ES-I3 (cell line): Measurements from ENCODE around the gene CHMP6.
A peak's percentile ranks its signal among the peaks of the same experiment; 100 is the strongest.

Source experiments
- H3K36me3 ChIP-seq: 2 replicates; pipeline ENCODE4 v1.6.1; 2013; ENCODE audit warnings: mild to moderate bottlenecking, low read length, control low read depth, moderate library complexity; ENCODE audit not compliant: insufficient read depth
- H3K4me1 ChIP-seq: 2 replicates; pipeline ENCODE4 v1.6.1; 2013; ENCODE audit warnings: mild to moderate bottlenecking, control low read depth, low read length; ENCODE audit not compliant: insufficient read depth
- H3K9ac ChIP-seq: 2 replicates; pipeline ENCODE4 v1.6.1; 2013; ENCODE audit warnings: low read depth, mild to moderate bottlenecking, low read length, moderate library complexity
- H3K9me3 ChIP-seq: 2 replicates; pipeline ENCODE4 v1.6.1; 2013; ENCODE audit warnings: mild to moderate bottlenecking, low read length, moderate library complexity; ENCODE audit not compliant: control insufficient read depth, insufficient read depth

The CHMP6 gene

GRCh38 chr17:80976701-80977100, 14.9 kb upstream of the CHMP6 start:
- Histone ChIP-seq H3K4me1 (no peaks in the 10 kb centered on the region; the same call in 1 of the 2 replicates), H3K36me3 (no peaks in the 10 kb centered on the region), H3K9ac (no peak overlapping the region), H3K9me3 (no peaks in the 10 kb centered on the region)

- Histone ChIP-seq H3K4me1 (no peaks in the 10 kb centered on the region; the same call in 1 of the 2 replicates), H3K9me3 (no peaks in the 10 kb centered on the region), H3K9ac (no peak overlapping the region)
Observed at GRCh38 chr17:80977172-80977571, 14.5 kb upstream of the CHMP6 start.

GRCh38 chr17:80978499-80979497, 12.8 kb upstream of the CHMP6 start:
- H3K36me3 ChIP-seq: no peaks in the 10 kb centered on the region
- no peak overlapping the region for H3K9ac ChIP-seq
- no peaks in the 10 kb centered on the region; the same call in 1 of the 2 replicates for H3K4me1 ChIP-seq
- H3K9me3 ChIP-seq: no peaks in the 10 kb centered on the region

More at GRCh38 chr17:80977172-80977571, 14.5 kb upstream of the CHMP6 start:
- no peaks in the 10 kb centered on the region for H3K36me3 ChIP-seq

- H3K36me3 ChIP-seq: no peaks in the 10 kb centered on the region
- H3K9ac ChIP-seq: no peak overlapping the region
- no peaks in the 10 kb centered on the region for H3K9me3 ChIP-seq
- no peaks in the 10 kb centered on the region; the same call in 1 of the 2 replicates for H3K4me1 ChIP-seq
Observed at GRCh38 chr17:80979547-80980378, 11.9 kb upstream of the CHMP6 start.

- Histone ChIP-seq H3K36me3 (no peaks in the 10 kb centered on the region), H3K4me1 (no peaks in the 10 kb centered on the region; the same call in 1 of the 2 replicates), H3K9me3 (no peaks in the 10 kb centered on the region), H3K9ac (no peak overlapping the region)
Observed at GRCh38 chr17:80980397-80981061, 11.1 kb upstream of the CHMP6 start.

- Histone ChIP-seq H3K4me1 (no peaks in the 10 kb centered on the region; the same call in 1 of the 2 replicates), H3K36me3 (no peaks in the 10 kb centered on the region), H3K9me3 (no peaks in the 10 kb centered on the region), H3K9ac (peak overlapping the region; percentile 26; the same call in 1 of the 2 replicates)
Observed at GRCh38 chr17:80981062-80981902, 10.4 kb upstream of the CHMP6 start.

- H3K9me3 ChIP-seq: no peaks in the 10 kb centered on the region
- H3K4me1 ChIP-seq: no peaks in the 10 kb centered on the region; the same call in 1 of the 2 replicates
- H3K36me3 ChIP-seq: no peaks in the 10 kb centered on the region
- peak overlapping the region; percentile 26; the same call in 1 of the 2 replicates for H3K9ac ChIP-seq
Observed at GRCh38 chr17:80981929-80982425, 9.7 kb upstream of the CHMP6 start.

GRCh38 chr17:80982426-80982974, 9.1 kb upstream of the CHMP6 start:
- no peaks in the 10 kb centered on the region for H3K36me3 ChIP-seq
- no peaks in the 10 kb centered on the region for H3K9me3 ChIP-seq
- H3K9ac ChIP-seq: no peak overlapping the region
- H3K4me1 ChIP-seq: no peaks in the 10 kb centered on the region; the same call in 1 of the 2 replicates

- no peak overlapping the region for H3K9ac ChIP-seq
- H3K9me3 ChIP-seq: no peaks in the 10 kb centered on the region
- no peaks in the 10 kb centered on the region; the same call in 1 of the 2 replicates for H3K4me1 ChIP-seq
- H3K36me3 ChIP-seq: no peaks in the 10 kb centered on the region
Observed at GRCh38 chr17:80983545-80983944, 8.1 kb upstream of the CHMP6 start.

- no peaks in the 10 kb centered on the region; the same call in 1 of the 2 replicates for H3K4me1 ChIP-seq
- H3K36me3 ChIP-seq: no peaks in the 10 kb centered on the region
- no peak overlapping the region for H3K9ac ChIP-seq
- no peaks in the 10 kb centered on the region for H3K9me3 ChIP-seq
Observed at GRCh38 chr17:80984749-80985148, 6.9 kb upstream of the CHMP6 start.

- H3K9me3 ChIP-seq: no peaks in the 10 kb centered on the region
- no peaks in the 10 kb centered on the region; the same call in 1 of the 2 replicates for H3K4me1 ChIP-seq
- no peaks in the 10 kb centered on the region for H3K36me3 ChIP-seq
- H3K9ac ChIP-seq: no peak overlapping the region
Observed at GRCh38 chr17:80986046-80986445, 5.6 kb upstream of the CHMP6 start.

GRCh38 chr17:80986816-80987475, 4.7 kb upstream of the CHMP6 start:
- Histone ChIP-seq H3K9ac (no peak overlapping the region), H3K4me1 (no peaks in the 10 kb centered on the region; the same call in 1 of the 2 replicates), H3K36me3 (no peaks in the 10 kb centered on the region), H3K9me3 (no peaks in the 10 kb centered on the region)
